ENCODE measurements around the gene ABHD16A. TPM values are rescaled to one million over a fixed set of nuclear protein-coding genes. Genes with fewer than 3 reads are reported as not detected.
A peak's percentile ranks its signal among the peaks of the same experiment; 100 is the strongest.

The ABHD16A gene
- total RNA-seq, result 10 to 100 TPM; 47.3 to 81.4 (median 71.7) TPM

- WGBS, 2 donors, result 1% methylated on average over 46 to 51 of the region's 54 CpGs
- intact Hi-C loops (cut with DNase I), result loop anchor here (5.0 kb wide), 1 partner anchor 34 kb away; the partner anchor contains the start of gene CLIC1
- Histone ChIP-seq H3K27ac (peak within 1 kb of the TSS; percentile 95 to 99 (median 96)), H3K4me1 (peaks cover 20 to 21% of the 10 kb centered on the region in 2 donors), H3K27me3 (no peaks in the 10 kb centered on the region), H3K36me3 (peaks cover 0 to 4% of the 10 kb centered on the region in 2 donors), H3K9me3 (no peaks in the 10 kb centered on the region), H3K4me3 (replicated peaks in 1 of 3) (peak within 1 kb of the TSS; percentile 33 to 90 (median 75))
- TF ChIP-seq CTCF (IDR thresholded peaks at IDR 0.05) (no peak), POLR2A (IDR thresholded peaks at IDR 0.05) (peak; percentile 82 to 97)
- DNase-seq, result peak; percentile 100
Measured at GRCh38 chr6:31702819-31703716, at the start of gene ABHD16A. ABHD16A (minus strand) TSS chr6:31703324; CDS start chr6:31703281, 43 bp downstream.

GRCh38 chr6:31752739-31753319, 49.7 kb upstream of the ABHD16A start:
- intact Hi-C loops (cut with DNase I), result no loop called here
- TF ChIP-seq CTCF (IDR thresholded peaks at IDR 0.05) (no peak), POLR2A (IDR thresholded peaks at IDR 0.05) (no peak)
- Histone ChIP-seq H3K27ac (no peak overlapping the region), H3K4me1 (no peaks in the 10 kb centered on the region), H3K9me3 (no peaks in the 10 kb centered on the region), H3K27me3 (no peaks in the 10 kb centered on the region), H3K4me3 (replicated peaks in 1 of 3) (no peak overlapping the region), H3K36me3 (no peaks in the 10 kb centered on the region)
- WGBS, 2 donors, result 73 to 76% methylated on average over 8 of the region's 8 CpGs
- no peak for DNase-seq

- Histone ChIP-seq H3K4me1 (no peaks in the 10 kb centered on the region), H3K27me3 (no peaks in the 10 kb centered on the region), H3K9me3 (no peaks in the 10 kb centered on the region), H3K27ac (no peak overlapping the region), H3K36me3 (no peaks in the 10 kb centered on the region), H3K4me3 (replicated peaks in 1 of 3) (no peak overlapping the region)
- no peak for DNase-seq
- no peak for TF ChIP-seq CTCF (IDR thresholded peaks at IDR 0.05)
- TF ChIP-seq POLR2A (IDR thresholded peaks at IDR 0.05), result no peak
- intact Hi-C loops (cut with DNase I), result no loop called here
- WGBS, 2 donors, result 89 to 90% methylated on average over 7 of the region's 7 CpGs
Measured at GRCh38 chr6:31750411-31751022, 47.4 kb upstream of the ABHD16A start.

- Histone ChIP-seq H3K9me3 (no peaks in the 10 kb centered on the region), H3K4me3 (replicated peaks in 1 of 3) (no peak overlapping the region), H3K27me3 (no peaks in the 10 kb centered on the region), H3K27ac (no peak overlapping the region), H3K36me3 (no peaks in the 10 kb centered on the region), H3K4me1 (no peaks in the 10 kb centered on the region)
- 90% methylated on average over 8 of the region's 8 CpGs for WGBS, 2 donors
- no peak for DNase-seq
- intact Hi-C loops (cut with DNase I), result no loop called here
- no peak for TF ChIP-seq CTCF (IDR thresholded peaks at IDR 0.05)
- no peak for TF ChIP-seq POLR2A (IDR thresholded peaks at IDR 0.05)
Measured at GRCh38 chr6:31749301-31750036, 46.3 kb upstream of the ABHD16A start.
